22Rv1 (cell line): ENCODE measurements around the gene RRN3.
"Not testable (repeated sequence)": the region's sequence is repeated elsewhere in the genome, so short reads cannot be mapped to it uniquely, and the experiment has no call there.

ENCODE experiments used
- ZFX ChIP-seq: fragments of 450-650 bp; IDR thresholded peaks from 2 replicates; pipeline ENCODE4 v1.6.1; 2017; ENCODE audit warnings: antibody characterized with exemption, borderline replicate concordance
- TF ChIP-seq, protein P1 (sequence below): fragments of 450-650 bp; IDR thresholded peaks from 2 replicates; pipeline ENCODE4 v1.5.1; 2017; ENCODE audit warnings: mild to moderate bottlenecking

DNA sequence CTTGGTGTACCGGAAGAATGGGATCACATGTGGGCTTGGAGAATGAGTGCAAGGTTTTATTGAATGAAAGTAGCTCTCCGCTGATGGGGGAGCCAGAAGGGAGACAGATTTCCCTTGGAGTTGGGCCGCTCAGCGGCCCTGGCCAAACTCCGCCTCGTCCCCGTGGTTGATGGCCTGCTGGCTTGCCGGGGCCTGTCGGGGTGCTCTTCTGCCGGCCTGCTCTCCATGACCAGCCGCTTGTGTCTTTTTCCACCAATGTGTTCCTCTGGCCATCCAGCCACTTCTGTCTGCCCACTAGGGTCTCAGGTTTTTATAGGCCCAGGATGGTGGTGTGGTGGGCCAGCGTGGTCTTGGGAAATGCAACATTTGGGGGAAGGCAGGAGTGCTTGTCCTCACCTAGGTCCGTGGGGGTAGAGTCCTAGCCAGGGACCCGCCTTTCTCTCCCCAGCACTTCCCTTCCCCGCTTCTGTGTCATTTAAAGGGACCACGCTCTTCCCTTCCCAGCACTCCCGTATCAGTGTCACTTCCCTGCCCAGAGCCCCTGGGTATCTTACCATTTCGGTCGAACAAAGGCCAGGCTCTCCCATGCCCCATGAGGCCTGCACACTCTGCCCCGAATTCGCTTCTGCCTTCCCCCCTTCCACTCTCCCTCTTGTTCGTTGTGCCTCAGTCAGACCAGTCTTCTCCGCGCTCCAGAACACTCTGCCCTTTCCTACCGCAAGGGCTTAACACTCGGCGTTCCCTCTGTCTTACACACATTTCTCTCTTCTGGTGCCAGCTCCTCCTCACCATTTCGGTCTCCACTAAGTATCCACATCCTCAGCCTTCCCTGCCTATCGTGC lies 66.3 kb downstream of the RRN3 start:
- TF ChIP-seq, protein P1, sequence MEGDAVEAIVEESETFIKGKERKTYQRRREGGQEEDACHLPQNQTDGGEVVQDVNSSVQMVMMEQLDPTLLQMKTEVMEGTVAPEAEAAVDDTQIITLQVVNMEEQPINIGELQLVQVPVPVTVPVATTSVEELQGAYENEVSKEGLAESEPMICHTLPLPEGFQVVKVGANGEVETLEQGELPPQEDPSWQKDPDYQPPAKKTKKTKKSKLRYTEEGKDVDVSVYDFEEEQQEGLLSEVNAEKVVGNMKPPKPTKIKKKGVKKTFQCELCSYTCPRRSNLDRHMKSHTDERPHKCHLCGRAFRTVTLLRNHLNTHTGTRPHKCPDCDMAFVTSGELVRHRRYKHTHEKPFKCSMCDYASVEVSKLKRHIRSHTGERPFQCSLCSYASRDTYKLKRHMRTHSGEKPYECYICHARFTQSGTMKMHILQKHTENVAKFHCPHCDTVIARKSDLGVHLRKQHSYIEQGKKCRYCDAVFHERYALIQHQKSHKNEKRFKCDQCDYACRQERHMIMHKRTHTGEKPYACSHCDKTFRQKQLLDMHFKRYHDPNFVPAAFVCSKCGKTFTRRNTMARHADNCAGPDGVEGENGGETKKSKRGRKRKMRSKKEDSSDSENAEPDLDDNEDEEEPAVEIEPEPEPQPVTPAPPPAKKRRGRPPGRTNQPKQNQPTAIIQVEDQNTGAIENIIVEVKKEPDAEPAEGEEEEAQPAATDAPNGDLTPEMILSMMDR, result not testable (repeated sequence)
- not testable (repeated sequence) for TF ChIP-seq ZFX
